IPS DF 4.7 (cell line): ENCODE results near the gene FBLN1.

Experiments
- DNase-seq: peaks from one replicate; pipeline ENCODE4 v3.0.0-alpha.2; 2013; ENCODE audit warnings: low spot score; ENCODE audit errors: extremely low read depth

FBLN1 gene

DNA sequence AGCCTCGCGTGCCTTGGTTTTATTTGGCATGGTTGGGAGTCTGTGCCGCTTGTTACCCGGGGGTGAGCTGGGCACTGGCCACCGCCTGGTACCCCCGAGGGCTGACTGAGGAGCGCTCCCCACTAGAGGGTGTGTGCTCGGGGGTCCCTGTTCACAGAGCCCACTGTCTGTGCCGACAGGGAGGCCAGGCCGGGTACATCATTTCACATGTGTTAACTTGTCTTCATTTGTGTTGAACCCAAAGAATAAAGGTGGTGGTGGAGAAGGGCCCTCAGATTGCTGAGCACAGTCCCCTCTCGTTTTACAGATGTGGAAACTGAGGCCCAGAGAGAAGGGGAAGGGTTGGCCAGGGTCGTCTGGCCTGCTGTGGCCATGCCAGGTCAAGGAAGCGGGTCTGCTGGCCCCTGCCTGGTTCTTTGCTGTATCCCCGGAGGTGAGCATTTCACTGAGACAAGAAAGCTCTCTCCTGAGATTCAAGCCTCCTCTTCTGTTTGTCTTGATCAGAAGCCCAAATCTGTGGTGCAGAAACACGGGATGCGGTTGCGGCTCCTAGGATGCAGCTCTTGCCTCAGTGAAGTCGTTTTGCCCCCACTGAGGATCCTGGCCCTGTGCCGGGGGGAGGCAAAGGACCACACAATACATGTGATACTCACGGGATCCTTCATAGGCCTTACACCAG is 60.8 kb downstream of the FBLN1 start:
- no peak for DNase-seq

- DNase-seq: no peak
These were observed 61.8 kb downstream of the FBLN1 start for GRCh38 chr22:45564349-45565030.

- no peak for DNase-seq
These were observed 62.5 kb downstream of the FBLN1 start for GRCh38 chr22:45565171-45565570.

DNA sequence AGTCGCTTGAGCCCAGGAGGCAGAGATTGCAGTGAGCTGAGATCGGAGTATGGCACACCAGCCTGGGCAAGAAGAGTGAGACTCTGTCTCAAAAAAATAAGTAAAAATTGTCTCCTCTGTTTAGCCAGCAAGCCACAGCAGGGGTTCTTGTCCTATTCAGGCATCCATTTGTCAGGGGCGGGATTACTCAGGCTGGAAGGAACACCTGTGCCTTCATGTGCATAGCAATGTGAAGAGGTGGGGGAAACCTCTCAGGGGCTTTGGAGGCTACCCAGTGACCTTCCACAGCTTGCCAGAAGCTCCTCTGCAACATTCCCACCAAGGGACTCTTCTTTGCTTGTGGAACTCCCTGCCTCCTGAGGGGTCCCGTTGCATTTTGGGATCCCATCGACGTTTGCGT is 63.3 kb downstream of the FBLN1 start:
- no peak for DNase-seq

DNA sequence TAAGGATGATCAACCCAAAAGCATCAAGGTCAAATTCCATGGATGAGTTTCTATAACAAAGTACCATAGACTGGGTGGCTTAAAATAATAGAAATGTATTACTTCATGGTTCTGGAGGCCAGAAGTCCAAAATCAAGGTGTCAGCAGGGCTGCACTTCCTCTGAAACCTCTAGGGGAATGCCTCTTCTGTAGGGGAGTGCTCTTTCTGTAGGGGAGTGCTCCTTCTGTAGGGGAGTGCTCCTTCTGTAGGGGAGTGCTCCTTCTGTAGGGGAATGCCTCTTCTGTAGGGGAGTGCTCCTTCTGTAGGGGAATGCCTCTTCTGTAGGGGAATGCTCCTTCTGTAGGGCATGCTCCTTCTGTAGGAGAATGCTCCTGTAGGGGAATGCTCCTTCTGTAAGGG is 65.5 kb downstream of the FBLN1 start:
- no peak for DNase-seq

GRCh38 chr22:45571089-45571488 is 68.4 kb downstream of the FBLN1 start:
- DNase-seq: no peak

GRCh38 chr22:45572444-45572843 is 69.8 kb downstream of the FBLN1 start:
- no peak for DNase-seq

DNA sequence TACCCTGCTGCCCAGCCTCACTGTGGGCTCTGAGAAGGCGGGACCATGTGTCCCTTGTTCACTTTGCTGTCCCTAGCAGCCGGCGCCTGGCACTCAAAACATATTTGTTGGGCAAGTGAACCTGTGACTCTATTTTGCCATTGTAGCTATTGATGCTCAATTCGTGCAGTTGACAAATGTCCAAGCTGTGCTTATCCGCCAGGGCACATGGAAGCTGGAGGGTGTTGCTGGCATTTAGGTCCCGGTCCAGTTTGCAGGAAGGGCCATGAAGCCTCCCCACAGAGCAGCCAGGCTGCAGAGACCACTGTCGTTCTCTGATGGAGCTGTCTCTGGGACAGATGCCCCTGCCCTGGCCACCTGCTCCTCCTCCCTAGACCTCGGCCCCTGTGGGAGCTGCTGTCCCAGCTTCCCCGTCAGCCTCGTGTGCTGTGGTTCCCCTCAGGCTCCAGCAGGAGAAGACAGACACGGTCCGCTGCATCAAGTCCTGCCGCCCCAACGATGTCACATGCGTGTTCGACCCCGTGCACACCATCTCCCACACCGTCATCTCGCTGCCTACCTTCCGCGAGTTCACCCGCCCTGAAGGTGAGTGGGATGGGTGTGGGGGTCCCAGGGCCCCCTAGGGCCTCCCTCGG is 71.5 kb downstream of the FBLN1 start:
- no peak for DNase-seq

- DNase-seq: no peak
These were observed 72.5 kb downstream of the FBLN1 start for GRCh38 chr22:45575173-45575572.

- DNase-seq: no peak
These were observed 73.1 kb downstream of the FBLN1 start for GRCh38 chr22:45575607-45576272.

- DNase-seq: no peak
These were observed 73.6 kb downstream of the FBLN1 start for GRCh38 chr22:45576273-45576625.

GRCh38 chr22:45576730-45577464 is 74.2 kb downstream of the FBLN1 start:
- no peak for DNase-seq

GRCh38 chr22:45577746-45578523 is 75.3 kb downstream of the FBLN1 start:
- DNase-seq: peak; percentile 36

DNA sequence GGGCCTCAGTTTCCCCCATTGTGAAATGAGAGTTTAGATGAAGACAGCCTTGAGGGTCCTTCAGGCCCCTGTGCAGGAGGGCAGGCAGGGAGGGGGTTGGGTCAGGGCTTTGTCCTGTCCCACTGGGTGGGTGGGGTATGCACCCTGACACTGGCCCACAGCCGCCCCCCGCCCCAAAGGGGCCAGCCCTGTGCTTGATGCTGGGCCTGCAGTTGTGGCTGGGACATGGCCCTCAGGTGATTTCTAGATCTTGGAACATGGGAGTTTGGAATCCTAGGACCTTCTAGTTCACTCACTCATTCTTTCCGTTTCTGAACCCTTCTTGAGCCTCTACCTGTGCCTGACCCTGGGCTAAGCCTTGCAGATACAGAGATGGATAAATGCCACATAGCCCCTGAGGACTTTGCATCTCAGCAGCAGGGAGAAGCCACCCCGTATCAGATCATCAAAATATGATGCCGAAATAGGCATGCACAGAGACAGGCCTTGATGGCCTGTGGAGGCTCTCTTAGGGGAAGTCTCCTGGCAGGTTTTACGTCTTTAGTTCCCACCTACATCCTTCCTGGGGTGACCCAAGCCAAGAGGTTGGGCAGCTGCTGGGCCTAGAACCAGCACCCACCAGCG is 76.0 kb downstream of the FBLN1 start:
- no peak for DNase-seq

DNA sequence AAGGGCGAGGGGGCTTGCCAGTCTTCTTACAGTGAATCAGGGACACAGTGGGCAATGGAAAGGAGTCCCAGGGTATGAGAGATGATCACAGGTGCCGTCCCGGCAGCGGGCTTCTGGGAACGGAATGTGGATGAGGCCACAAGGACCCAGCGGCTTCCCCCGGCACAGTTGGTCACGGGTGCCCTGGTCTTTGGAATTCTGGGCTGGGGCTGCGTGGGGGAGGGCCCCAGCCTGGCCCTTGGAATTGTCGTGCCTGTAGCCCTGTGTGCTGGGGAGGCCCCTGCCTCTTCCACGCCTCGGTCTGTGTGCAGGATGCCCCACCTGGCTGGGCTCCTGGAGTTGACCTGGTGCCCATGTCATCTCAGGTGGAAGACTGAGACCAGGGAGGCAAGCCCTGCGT is 76.6 kb downstream of the FBLN1 start:
- no peak for DNase-seq

DNA sequence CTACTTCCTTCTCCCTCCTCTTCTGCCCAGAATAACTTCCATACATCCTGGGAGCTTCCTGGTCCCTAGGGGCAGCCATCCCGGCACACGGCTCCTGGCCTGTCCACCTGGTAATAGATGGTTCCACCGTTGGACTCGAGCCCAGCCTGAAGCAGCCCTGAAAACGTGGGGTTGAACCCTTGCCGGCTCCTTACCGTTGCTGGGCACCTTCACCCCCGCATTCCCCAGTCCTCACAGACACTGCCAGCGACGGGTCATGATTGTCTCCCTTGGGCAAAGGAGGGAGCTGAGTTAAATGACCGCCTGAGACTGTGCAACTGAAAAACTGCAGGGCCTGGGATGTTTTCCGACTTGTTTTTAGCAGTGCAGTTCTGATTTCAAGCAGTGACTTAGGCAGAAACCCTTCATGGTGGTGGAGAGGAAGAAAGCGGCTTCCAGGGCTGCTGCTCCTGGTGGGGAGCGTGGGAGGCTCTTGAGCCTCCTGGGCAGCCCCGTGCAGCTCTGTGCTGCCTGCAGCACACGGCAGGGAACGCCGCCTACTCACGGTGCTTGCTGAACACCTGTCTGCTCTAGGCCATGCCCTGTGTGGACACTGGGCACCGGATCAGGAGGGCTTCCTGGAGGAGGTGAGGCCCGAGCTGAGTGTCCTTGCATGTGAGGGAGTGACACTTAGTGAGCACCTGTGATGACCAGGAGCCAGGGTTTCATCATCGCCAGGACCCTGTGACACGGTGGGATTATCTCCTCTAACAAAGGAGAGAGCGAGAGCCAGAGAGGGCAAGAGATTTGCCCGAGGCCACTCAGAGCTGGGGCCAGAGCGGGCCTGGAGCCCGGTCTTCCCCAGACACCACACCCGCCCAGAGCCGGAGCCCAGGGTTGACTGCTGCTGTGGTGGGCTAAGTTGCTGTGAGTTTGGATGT is 77.4 kb downstream of the FBLN1 start:
- DNase-seq: no peak

DNA sequence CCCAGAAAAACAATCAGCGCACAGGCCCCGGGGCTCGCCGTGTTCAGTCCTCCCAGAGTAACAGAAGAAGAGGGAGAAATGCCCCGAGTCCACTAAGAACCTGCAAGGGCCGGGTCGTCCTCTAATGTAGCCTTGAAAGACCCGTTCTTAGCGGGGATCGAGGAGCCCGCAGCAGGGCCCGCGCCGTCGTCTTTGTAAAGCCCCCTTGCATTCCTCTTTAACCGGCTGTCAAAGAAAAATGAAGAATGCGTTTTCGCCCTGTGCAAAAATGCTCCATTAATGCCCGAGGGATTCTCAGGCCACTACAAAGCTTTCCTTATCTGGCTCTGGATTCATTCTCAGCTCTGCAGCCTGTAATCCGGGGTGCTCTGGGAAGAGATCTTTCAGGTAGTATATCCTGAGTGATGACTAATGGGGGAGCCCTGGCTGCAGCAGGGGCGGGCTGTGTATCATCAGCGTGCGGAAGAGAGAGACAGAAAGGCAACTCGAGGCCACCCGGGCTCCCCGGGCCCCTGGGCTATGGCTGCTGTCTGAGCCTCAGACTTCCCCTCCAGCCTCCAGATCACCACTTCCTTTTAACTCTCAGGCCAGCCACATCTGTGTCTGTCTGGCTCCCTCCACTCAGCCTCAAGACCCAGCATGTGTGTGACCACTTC is 78.2 kb downstream of the FBLN1 start:
- no peak for DNase-seq

DNA sequence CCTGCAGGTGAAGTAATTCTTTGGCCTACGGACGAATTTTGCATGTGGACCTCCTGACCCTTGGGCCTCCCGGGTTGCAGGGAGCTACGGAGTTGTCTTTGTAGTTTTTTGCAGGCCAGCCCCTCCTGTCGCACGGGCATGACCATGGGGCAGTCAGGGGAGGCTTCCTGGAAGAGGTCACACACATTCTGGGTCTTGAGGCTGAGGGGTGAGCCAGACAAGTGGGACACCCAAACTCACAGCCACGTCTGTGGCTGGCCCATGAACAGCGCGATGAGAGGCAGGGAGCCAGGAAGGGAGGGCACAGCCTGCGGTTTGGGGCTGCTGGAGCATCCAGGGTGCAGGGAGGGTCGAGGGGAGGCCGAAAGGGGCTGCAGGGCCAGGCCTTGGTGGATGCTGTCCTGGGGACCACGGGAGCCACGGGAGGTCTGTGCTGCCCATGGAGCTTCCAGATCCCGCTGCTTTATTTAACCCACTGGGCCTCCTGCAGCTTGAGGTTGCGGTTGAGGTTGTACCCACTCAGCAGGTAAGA is 78.9 kb downstream of the FBLN1 start:
- no peak for DNase-seq
